ENCODE data around the gene BTBD19.

BTBD19 gene

DNA sequence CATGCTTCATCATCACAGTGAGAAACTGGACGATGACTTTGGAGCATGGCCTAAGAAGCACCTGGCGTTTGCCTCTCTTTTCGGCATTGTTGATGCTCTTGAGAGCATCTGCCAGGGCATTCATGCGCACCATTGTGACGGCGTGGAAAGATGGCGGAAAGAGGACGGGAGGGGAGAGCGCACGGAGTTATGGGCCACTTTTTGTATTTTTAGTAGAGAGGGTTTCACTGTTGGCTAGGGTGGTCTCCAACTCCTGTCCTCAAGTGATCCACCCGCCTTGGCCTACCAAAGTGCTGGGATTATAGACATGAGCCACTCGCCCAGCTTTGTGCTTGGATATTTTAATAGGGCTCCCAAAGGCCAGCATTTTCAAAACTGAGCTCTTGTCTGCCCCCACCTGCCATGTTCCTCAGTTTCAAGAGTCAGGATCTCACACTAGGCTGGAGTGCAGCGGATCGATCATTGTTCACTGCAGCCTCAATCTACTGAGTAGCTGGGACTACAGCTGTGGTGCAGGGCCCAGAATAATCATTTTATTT lies 27.7 kb upstream of the BTBD19 start:
- H3K9ac ChIP-seq (ENCODE audit: low read depth, low read length): no peak overlapping the region
- H3K27me3 ChIP-seq (ENCODE audit: control insufficient read depth, insufficient read depth, low read length): peaks cover 2% of the 10 kb centered on the region
- H3K4me1 ChIP-seq (ENCODE audit: control insufficient read depth, insufficient read depth, low read length): peaks cover 8% of the 10 kb centered on the region
- no peak overlapping the region for H3K4me3 ChIP-seq (ENCODE audit: low read depth, low read length)
- peaks cover 36% of the 10 kb centered on the region for H3K36me3 ChIP-seq (ENCODE audit: control insufficient read depth, insufficient read depth, low read length)
- no peaks in the 10 kb centered on the region for H3K9me3 ChIP-seq (ENCODE audit: control insufficient read depth, insufficient read depth, low read length)

DNA sequence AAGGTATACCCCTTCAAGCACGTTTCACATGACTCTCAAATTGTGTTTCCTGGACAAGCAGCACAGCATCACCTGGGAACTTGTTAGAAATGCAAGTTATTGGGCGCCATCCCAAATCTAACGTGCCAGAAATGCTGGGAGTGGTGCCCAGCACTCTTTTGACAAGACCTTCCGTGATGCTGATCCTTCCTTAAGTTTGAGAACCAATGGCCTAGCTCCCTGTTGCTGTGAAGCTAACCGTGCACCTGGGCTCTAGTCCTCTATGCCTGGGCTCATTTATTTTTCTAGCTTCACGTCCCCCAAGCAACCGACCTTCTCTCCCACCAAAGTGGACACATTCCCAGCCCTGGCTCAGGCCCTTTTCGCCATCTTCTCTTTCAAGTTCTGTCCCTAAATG lies 24.6 kb upstream of the BTBD19 start:
- H3K36me3 ChIP-seq (ENCODE audit: control insufficient read depth, insufficient read depth, low read length): peaks cover 6% of the 10 kb centered on the region
- no peaks in the 10 kb centered on the region for H3K9me3 ChIP-seq (ENCODE audit: control insufficient read depth, insufficient read depth, low read length)
- peaks cover 8% of the 10 kb centered on the region for H3K4me1 ChIP-seq (ENCODE audit: control insufficient read depth, insufficient read depth, low read length)
- peaks cover 6% of the 10 kb centered on the region for H3K27me3 ChIP-seq (ENCODE audit: control insufficient read depth, insufficient read depth, low read length)
- peak overlapping the region; percentile 51 for H3K9ac ChIP-seq (ENCODE audit: low read depth, low read length)
- peak overlapping the region; percentile 40 for H3K4me3 ChIP-seq (ENCODE audit: low read depth, low read length)

GRCh38 chr1:44784094-44785028 lies 24.0 kb upstream of the BTBD19 start:
- peak overlapping the region; percentile 52 for H3K4me3 ChIP-seq (ENCODE audit: low read depth, low read length)
- H3K27me3 ChIP-seq (ENCODE audit: control insufficient read depth, insufficient read depth, low read length): peaks cover 6% of the 10 kb centered on the region
- H3K4me1 ChIP-seq (ENCODE audit: control insufficient read depth, insufficient read depth, low read length): peaks cover 8% of the 10 kb centered on the region
- no peaks in the 10 kb centered on the region for H3K9me3 ChIP-seq (ENCODE audit: control insufficient read depth, insufficient read depth, low read length)
- peak overlapping the region; percentile 60 for H3K9ac ChIP-seq (ENCODE audit: low read depth, low read length)
- H3K36me3 ChIP-seq (ENCODE audit: control insufficient read depth, insufficient read depth, low read length): no peaks in the 10 kb centered on the region

GRCh38 chr1:44785029-44785380 lies 23.3 kb upstream of the BTBD19 start:
- peaks cover 6% of the 10 kb centered on the region for H3K27me3 ChIP-seq (ENCODE audit: control insufficient read depth, insufficient read depth, low read length)
- peaks cover 8% of the 10 kb centered on the region for H3K4me1 ChIP-seq (ENCODE audit: control insufficient read depth, insufficient read depth, low read length)
- H3K9ac ChIP-seq (ENCODE audit: low read depth, low read length): no peak overlapping the region
- no peaks in the 10 kb centered on the region for H3K9me3 ChIP-seq (ENCODE audit: control insufficient read depth, insufficient read depth, low read length)
- H3K36me3 ChIP-seq (ENCODE audit: control insufficient read depth, insufficient read depth, low read length): no peaks in the 10 kb centered on the region
- H3K4me3 ChIP-seq (ENCODE audit: low read depth, low read length): no peak overlapping the region

DNA sequence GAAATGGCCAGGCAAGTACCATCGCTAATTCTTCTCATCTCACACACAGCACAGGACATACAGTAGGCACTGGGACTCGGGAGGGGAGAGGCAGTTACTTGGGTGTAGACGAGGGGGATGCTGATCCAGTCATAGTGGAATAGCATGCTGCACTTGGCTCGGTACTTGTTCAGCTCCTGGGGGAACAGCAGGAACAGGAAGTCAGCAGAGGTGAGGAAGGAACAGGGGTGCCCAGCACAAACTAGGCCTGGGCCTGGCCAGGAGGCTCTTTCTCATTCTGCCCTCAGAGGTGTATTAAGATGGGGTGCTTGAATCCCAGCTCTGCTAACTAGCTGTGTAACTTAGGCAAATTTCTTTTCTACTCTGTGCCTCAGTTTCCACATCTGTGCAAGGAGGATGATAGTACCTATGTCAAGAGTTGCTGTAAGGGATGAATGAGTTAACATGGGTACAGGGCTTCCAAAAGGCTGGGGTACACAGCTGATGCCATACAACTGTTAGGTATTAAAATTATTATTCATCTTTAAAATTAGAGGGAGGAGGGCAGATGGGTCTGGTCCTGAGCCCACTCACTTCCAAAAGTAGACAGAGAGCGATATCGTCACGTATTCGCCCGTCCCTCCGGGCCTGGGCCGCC lies 22.7 kb upstream of the BTBD19 start:
- H3K4me1 ChIP-seq (ENCODE audit: control insufficient read depth, insufficient read depth, low read length): peaks cover 8% of the 10 kb centered on the region
- peak overlapping the region; percentile 59 for H3K4me3 ChIP-seq (ENCODE audit: low read depth, low read length)
- no peak overlapping the region for H3K9ac ChIP-seq (ENCODE audit: low read depth, low read length)
- H3K27me3 ChIP-seq (ENCODE audit: control insufficient read depth, insufficient read depth, low read length): peaks cover 6% of the 10 kb centered on the region
- no peaks in the 10 kb centered on the region for H3K36me3 ChIP-seq (ENCODE audit: control insufficient read depth, insufficient read depth, low read length)
- H3K9me3 ChIP-seq (ENCODE audit: control insufficient read depth, insufficient read depth, low read length): no peaks in the 10 kb centered on the region

GRCh38 chr1:44786138-44786840 lies 22.0 kb upstream of the BTBD19 start:
- H3K4me3 ChIP-seq (ENCODE audit: low read depth, low read length): peak overlapping the region; percentile 59
- H3K27me3 ChIP-seq (ENCODE audit: control insufficient read depth, insufficient read depth, low read length): peaks cover 6% of the 10 kb centered on the region
- H3K9me3 ChIP-seq (ENCODE audit: control insufficient read depth, insufficient read depth, low read length): no peaks in the 10 kb centered on the region
- no peaks in the 10 kb centered on the region for H3K36me3 ChIP-seq (ENCODE audit: control insufficient read depth, insufficient read depth, low read length)
- H3K4me1 ChIP-seq (ENCODE audit: control insufficient read depth, insufficient read depth, low read length): peaks cover 8% of the 10 kb centered on the region
- peak overlapping the region; percentile 87 for H3K9ac ChIP-seq (ENCODE audit: low read depth, low read length)

DNA sequence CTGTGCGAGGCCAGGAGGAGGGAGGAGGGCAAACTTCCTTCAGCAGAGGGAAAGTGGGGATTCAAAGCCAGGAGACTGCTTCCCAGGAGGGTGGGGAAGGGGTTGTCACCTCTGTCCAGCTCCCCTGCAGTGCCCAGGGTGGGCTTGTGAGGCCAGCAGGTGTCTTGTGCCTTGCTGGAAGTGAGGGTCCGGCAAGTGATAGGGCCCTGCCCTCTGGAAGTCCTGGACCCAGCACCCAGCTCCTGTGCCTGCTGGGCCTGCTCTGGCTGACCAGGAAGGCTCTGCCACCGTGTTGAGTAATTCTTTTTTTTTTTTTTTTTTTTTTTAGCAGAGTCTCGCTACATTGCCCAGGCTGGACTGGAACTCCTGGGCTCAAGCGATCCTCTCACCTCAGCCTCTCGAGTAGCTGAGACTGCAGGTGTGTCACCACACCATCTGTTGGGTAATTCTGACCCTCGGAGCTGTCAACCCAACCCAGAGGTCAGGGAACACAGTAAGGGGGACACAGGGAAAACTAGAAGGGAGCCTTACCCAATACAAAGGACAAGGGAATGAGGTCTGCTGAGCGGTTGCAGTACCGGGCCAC lies 21.4 kb upstream of the BTBD19 start:
- H3K4me1 ChIP-seq (ENCODE audit: control insufficient read depth, insufficient read depth, low read length): peaks cover 8% of the 10 kb centered on the region
- H3K36me3 ChIP-seq (ENCODE audit: control insufficient read depth, insufficient read depth, low read length): no peaks in the 10 kb centered on the region
- peak overlapping the region; percentile 59 for H3K4me3 ChIP-seq (ENCODE audit: low read depth, low read length)
- H3K27me3 ChIP-seq (ENCODE audit: control insufficient read depth, insufficient read depth, low read length): peaks cover 6% of the 10 kb centered on the region
- H3K9me3 ChIP-seq (ENCODE audit: control insufficient read depth, insufficient read depth, low read length): no peaks in the 10 kb centered on the region
- peak overlapping the region; percentile 87 for H3K9ac ChIP-seq (ENCODE audit: low read depth, low read length)

GRCh38 chr1:44787506-44787905 lies 20.8 kb upstream of the BTBD19 start:
- no peak overlapping the region for H3K9ac ChIP-seq (ENCODE audit: low read depth, low read length)
- no peak overlapping the region for H3K4me3 ChIP-seq (ENCODE audit: low read depth, low read length)
- no peaks in the 10 kb centered on the region for H3K9me3 ChIP-seq (ENCODE audit: control insufficient read depth, insufficient read depth, low read length)
- H3K27me3 ChIP-seq (ENCODE audit: control insufficient read depth, insufficient read depth, low read length): peaks cover 6% of the 10 kb centered on the region
- peaks cover 8% of the 10 kb centered on the region for H3K4me1 ChIP-seq (ENCODE audit: control insufficient read depth, insufficient read depth, low read length)
- no peaks in the 10 kb centered on the region for H3K36me3 ChIP-seq (ENCODE audit: control insufficient read depth, insufficient read depth, low read length)

DNA sequence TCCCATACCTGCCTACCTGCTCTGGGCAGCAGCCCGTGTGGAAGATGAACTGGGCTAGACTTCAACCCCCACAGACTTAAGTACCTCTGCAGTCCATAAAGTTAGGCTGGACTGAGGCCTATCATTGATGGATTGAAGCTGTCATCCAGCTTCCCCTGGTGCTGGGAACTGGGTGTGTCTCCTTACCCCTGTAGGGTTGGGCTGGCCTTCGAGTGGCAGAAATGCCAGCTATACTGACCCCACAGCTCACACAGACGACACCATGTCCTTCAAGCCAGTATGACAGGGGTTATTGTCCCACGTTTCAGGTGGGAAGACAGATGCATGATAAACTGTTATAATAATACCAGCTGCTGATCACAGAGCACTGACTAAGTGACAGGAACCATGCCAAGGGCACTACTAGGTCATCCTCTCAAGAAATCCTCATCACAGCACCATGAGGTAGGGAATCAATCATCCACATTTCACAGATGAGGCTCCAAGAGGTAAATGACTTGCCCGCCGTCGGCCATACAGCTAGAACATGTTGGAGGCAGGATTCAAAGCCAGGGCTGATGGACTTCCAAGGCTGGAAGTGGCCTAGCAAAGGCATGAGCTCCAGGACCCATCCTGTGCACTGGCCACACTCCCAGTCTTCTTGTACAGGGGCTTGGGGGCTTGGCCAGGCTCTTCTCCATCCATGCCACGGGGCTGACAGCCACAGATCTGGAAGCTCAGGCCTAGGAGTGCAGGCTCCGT lies 20.0 kb upstream of the BTBD19 start, which contains the start of gene BEST4:
Gene BEST4, minus strand, starts transcription at position 51 of the 741 bp plus-strand sequence. CDS start 465 bp downstream, outside the sequence.
- H3K4me1 ChIP-seq (ENCODE audit: control insufficient read depth, insufficient read depth, low read length): peaks cover 12% of the 10 kb centered on the region
- H3K9me3 ChIP-seq (ENCODE audit: control insufficient read depth, insufficient read depth, low read length): no peaks in the 10 kb centered on the region
- no peak within 1 kb of the TSS for H3K4me3 ChIP-seq (ENCODE audit: low read depth, low read length)
- H3K36me3 ChIP-seq (ENCODE audit: control insufficient read depth, insufficient read depth, low read length): no peaks in the 10 kb centered on the region
- H3K27me3 ChIP-seq (ENCODE audit: control insufficient read depth, insufficient read depth, low read length): peaks cover 6% of the 10 kb centered on the region
- H3K9ac ChIP-seq (ENCODE audit: low read depth, low read length): no peak within 1 kb of the TSS

- Histone ChIP-seq H3K27me3 (ENCODE audit: control insufficient read depth, insufficient read depth, low read length) (peaks cover 5% of the 10 kb centered on the region), H3K9me3 (ENCODE audit: control insufficient read depth, insufficient read depth, low read length) (no peaks in the 10 kb centered on the region), H3K4me3 (ENCODE audit: low read depth, low read length) (no peak overlapping the region), H3K9ac (ENCODE audit: low read depth, low read length) (no peak overlapping the region), H3K36me3 (ENCODE audit: control insufficient read depth, insufficient read depth, low read length) (no peaks in the 10 kb centered on the region), H3K4me1 (ENCODE audit: control insufficient read depth, insufficient read depth, low read length) (peaks cover 10% of the 10 kb centered on the region)
Measured at GRCh38 chr1:44790968-44791801, 17.1 kb upstream of the BTBD19 start.

Data from iPS-15b (cell line).